AG09309 (cell line): Measurements from ENCODE around the gene ZNF592.

ENCODE experiments used
- DNase-seq: peaks from one replicate; pipeline ENCODE4 v3.0.0-alpha.2; 2010; ENCODE audit warnings: low read depth
- H3K4me3 ChIP-seq: 2 replicates; pipeline ENCODE4 v1.5.1; 2011; ENCODE audit warnings: mild to moderate bottlenecking, low read depth, low read length, moderate library complexity; ENCODE audit not compliant: control insufficient read depth
- CTCF ChIP-seq: IDR thresholded peaks from 2 replicates; pipeline ENCODE4 v1.5.1; 2011; ENCODE audit warnings: mild to moderate bottlenecking, low read depth, low read length, inconsistent platforms; ENCODE audit not compliant: insufficient read depth, control insufficient read depth; ENCODE audit errors: missing control alignments

Gene ZNF592

GRCh38 chr15:84831028-84831427, 82.6 kb downstream of the ZNF592 start:
- no peak for TF ChIP-seq CTCF

GRCh38 chr15:84831613-84832012, 83.2 kb downstream of the ZNF592 start:
- no peak for TF ChIP-seq CTCF
- H3K4me3 ChIP-seq: no peak overlapping the region
- DNase-seq: no peak

More at GRCh38 chr15:84831028-84831427, 82.6 kb downstream of the ZNF592 start:
- no peak for DNase-seq
- no peak overlapping the region for H3K4me3 ChIP-seq

GRCh38 chr15:84832448-84833040, 84.2 kb downstream of the ZNF592 start:
- no peak overlapping the region for H3K4me3 ChIP-seq
- DNase-seq: no peak
- no peak for TF ChIP-seq CTCF

- DNase-seq: no peak
- no peak for TF ChIP-seq CTCF
These were observed 85.2 kb downstream of the ZNF592 start for GRCh38 chr15:84833447-84834228.

GRCh38 chr15:84834229-84834955, 86.0 kb downstream of the ZNF592 start:
- no peak overlapping the region for H3K4me3 ChIP-seq
- no peak for DNase-seq
- no peak for TF ChIP-seq CTCF

More at GRCh38 chr15:84833447-84834228, 85.2 kb downstream of the ZNF592 start:
- no peak overlapping the region for H3K4me3 ChIP-seq

GRCh38 chr15:84834969-84835368, 86.6 kb downstream of the ZNF592 start:
- DNase-seq: no peak
- H3K4me3 ChIP-seq: no peak overlapping the region
- no peak for TF ChIP-seq CTCF
